ENCODE results near the gene FPR3. TPM values are rescaled to one million over a fixed set of nuclear protein-coding genes. Genes with fewer than 3 reads are reported as not detected.

The FPR3 gene
- polyA plus RNA-seq, 1 donor from 2014 or later: not detected

GRCh38 chr19:51784922-51785690, 9.9 kb upstream of the FPR3 start:
- Histone ChIP-seq H3K9me2 (ENCODE audit: insufficient read depth, low read length) (no peaks in the 10 kb centered on the region), H3K4me2 (ENCODE audit: low read length) (no peak overlapping the region), H3K27ac (ENCODE audit: low read length) (no peak overlapping the region), H3K9ac (ENCODE audit: low read length) (no peak overlapping the region), H2AFZ (ENCODE audit: low read depth, low read length) (no peak overlapping the region), H3K9me3 (ENCODE audit: low read length) (no peaks in the 10 kb centered on the region), H4K20me1 (ENCODE audit: insufficient read depth) (no peaks in the 10 kb centered on the region), H3K27me3 (ENCODE audit: insufficient read depth, low read depth, low read length) (peaks cover 8% of the 10 kb centered on the region), H3K79me2 (replicated peaks; ENCODE audit: insufficient read depth, low read length) (no peaks in the 10 kb centered on the region), H3K36me3 (ENCODE audit: insufficient read depth, low read length) (no peaks in the 10 kb centered on the region), H3F3A (ENCODE audit: insufficient read depth, low read length, poor library complexity, severe bottlenecking) (no peaks in the 10 kb centered on the region), H3K4me3 (ENCODE audit: low read length) (no peak overlapping the region)
- TF ChIP-seq EP300 (conservative IDR thresholded peaks at IDR 0.05; ENCODE audit: poor library complexity, severe bottlenecking): no peak
- TF ChIP-seq REST (IDR thresholded peaks at IDR 0.05; ENCODE audit: borderline replicate concordance): no peak
- no peak for TF ChIP-seq SMC3 (conservative IDR thresholded peaks at IDR 0.05; ENCODE audit: poor library complexity)
- TF ChIP-seq, protein P1, sequence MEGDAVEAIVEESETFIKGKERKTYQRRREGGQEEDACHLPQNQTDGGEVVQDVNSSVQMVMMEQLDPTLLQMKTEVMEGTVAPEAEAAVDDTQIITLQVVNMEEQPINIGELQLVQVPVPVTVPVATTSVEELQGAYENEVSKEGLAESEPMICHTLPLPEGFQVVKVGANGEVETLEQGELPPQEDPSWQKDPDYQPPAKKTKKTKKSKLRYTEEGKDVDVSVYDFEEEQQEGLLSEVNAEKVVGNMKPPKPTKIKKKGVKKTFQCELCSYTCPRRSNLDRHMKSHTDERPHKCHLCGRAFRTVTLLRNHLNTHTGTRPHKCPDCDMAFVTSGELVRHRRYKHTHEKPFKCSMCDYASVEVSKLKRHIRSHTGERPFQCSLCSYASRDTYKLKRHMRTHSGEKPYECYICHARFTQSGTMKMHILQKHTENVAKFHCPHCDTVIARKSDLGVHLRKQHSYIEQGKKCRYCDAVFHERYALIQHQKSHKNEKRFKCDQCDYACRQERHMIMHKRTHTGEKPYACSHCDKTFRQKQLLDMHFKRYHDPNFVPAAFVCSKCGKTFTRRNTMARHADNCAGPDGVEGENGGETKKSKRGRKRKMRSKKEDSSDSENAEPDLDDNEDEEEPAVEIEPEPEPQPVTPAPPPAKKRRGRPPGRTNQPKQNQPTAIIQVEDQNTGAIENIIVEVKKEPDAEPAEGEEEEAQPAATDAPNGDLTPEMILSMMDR (IDR thresholded peaks at IDR 0.05; ENCODE audit: poor library complexity, severe bottlenecking): no peak
- TF ChIP-seq TAF1 (IDR thresholded peaks at IDR 0.05; ENCODE audit: low read depth): no peak
- TF ChIP-seq MXI1 (conservative IDR thresholded peaks at IDR 0.05; ENCODE audit: poor library complexity, severe bottlenecking): no peak

DNA sequence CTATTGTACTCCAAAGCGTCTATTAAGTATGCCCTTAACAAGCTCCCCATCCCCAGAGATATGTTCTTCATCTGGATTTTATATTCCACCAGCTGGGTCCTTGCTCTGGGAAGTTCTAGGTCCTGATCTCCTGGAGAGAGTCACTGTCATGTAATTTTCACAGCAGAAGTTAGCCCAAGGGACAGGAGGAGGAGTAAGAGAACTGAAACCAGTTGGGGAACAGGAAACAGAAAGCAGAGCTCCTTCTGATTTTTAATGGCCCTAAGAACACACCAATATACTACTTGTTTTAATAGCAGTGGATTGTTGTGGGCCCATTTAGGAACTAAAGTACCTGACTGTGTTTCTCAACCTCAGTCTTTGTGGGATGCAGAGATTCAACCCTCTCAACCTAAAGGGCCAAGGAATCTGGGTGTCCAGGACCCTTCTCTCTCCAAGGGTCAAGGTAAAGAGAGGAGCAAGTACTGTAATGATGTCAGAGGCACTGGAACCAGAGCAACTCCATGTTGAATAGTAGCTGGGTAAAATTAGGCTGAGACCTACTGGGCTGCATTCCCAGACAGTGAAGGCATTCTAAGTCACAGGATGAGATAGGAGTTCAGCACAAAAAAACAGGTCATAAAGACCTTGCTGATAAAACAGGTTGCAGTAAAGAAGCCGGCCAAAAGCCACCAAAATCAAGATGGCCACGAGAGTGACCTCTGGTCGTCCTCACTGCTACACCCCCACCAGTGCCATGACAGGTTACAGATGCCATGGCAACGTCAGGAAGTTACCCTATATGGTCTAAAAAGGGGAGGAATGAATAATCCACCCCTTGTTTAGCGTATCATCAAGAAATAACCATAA, 8.1 kb upstream of the FPR3 start:
- H3K4me3 ChIP-seq (ENCODE audit: low read length): no peak overlapping the region
- H3K9me2 ChIP-seq (ENCODE audit: insufficient read depth, low read length): no peaks in the 10 kb centered on the region
- no peaks in the 10 kb centered on the region for H3K36me3 ChIP-seq (ENCODE audit: insufficient read depth, low read length)
- H3K9ac ChIP-seq (ENCODE audit: low read length): no peak overlapping the region
- no peak overlapping the region for H2AFZ ChIP-seq (ENCODE audit: low read depth, low read length)
- TF ChIP-seq TAF1 (IDR thresholded peaks at IDR 0.05; ENCODE audit: low read depth) (no peak), SMC3 (conservative IDR thresholded peaks at IDR 0.05; ENCODE audit: poor library complexity) (no peak), RAD21 (conservative IDR thresholded peaks at IDR 0.05) (no peak), REST (IDR thresholded peaks at IDR 0.05; ENCODE audit: borderline replicate concordance) (no peak), EZH2 (IDR thresholded peaks at IDR 0.05; ENCODE audit: borderline replicate concordance, insufficient read depth, low read length, poor library complexity, severe bottlenecking) (no peak), POLR2AphosphoS5 (IDR thresholded peaks at IDR 0.05) (no peak), EP300 (conservative IDR thresholded peaks at IDR 0.05; ENCODE audit: poor library complexity, severe bottlenecking) (no peak), MXI1 (conservative IDR thresholded peaks at IDR 0.05; ENCODE audit: poor library complexity, severe bottlenecking) (no peak)
- TF ChIP-seq, protein P1 (IDR thresholded peaks at IDR 0.05; ENCODE audit: poor library complexity, severe bottlenecking): no peak
- no peaks in the 10 kb centered on the region for H3K79me2 ChIP-seq (replicated peaks; ENCODE audit: insufficient read depth, low read length)
- no peaks in the 10 kb centered on the region for H4K20me1 ChIP-seq (ENCODE audit: insufficient read depth)
- H3K4me2 ChIP-seq (ENCODE audit: low read length): no peak overlapping the region
- H3K27ac ChIP-seq (ENCODE audit: low read length): no peak overlapping the region
- H3F3A ChIP-seq (ENCODE audit: insufficient read depth, low read length, poor library complexity, severe bottlenecking): no peaks in the 10 kb centered on the region
- H3K27me3 ChIP-seq (ENCODE audit: insufficient read depth, low read depth, low read length): no peaks in the 10 kb centered on the region
- H3K9me3 ChIP-seq (ENCODE audit: low read length): no peaks in the 10 kb centered on the region

Measured in neural cell (in vitro differentiated cells).